ENCODE results near the gene EEF2KMT. TPM values are rescaled to one million over a fixed set of nuclear protein-coding genes. Genes with fewer than 3 reads are reported as not detected.

The EEF2KMT gene
- total and polyA plus RNA-seq, 9 of the 15 experiments (the other 6 are each of a cell fraction or from before 2014, with no cell fraction given), result 4.2 to 22.7 (median 12.8) TPM

DNA sequence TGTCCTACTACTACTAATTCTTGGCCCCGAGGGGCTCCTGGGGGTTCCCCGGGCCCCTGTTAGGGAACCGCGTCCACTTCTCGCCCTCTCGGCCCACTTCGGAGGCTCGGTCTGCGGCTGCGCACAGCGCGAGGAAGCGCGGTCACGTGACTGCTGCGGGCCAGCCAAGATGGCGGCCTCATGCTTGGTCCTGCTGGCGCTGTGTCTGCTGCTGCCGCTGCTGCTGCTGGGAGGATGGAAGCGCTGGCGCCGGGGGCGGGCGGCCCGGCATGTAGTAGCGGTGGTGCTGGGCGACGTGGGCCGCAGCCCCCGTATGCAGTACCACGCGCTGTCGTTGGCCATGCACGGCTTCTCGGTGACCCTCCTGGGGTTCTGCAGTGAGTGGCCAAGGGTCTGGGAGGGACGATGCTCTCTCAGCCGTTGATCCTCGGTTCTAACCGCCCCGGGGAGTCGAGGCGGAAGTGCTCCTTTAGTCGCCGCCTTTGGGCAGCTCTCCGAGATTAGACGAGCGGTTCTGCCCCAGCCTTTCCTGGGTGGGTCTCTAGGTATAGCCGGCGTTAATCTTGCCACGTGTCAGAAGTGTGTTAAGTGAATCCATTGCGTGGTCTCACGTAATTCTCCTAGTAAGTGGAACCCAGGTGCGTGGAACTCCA, 25.8 kb downstream of the EEF2KMT start, which contains the start of gene ALG1 (continued):
- TF ChIP-seq TOE1 (IDR thresholded peaks at IDR 0.05; ENCODE audit: borderline replicate concordance) (peak; percentile 100), TOE1 (CRISPR knock-in tag; IDR thresholded peaks at IDR 0.05; ENCODE audit: borderline replicate concordance, low read depth) (no peak), SREBF2 (CRISPR knock-in tag; IDR thresholded peaks at IDR 0.05) (no peak), SRSF9 (IDR thresholded peaks at IDR 0.05; ENCODE audit: borderline replicate concordance, low read depth, low read length) (no peak), MTA1 (IDR thresholded peaks at IDR 0.05; ENCODE audit: borderline replicate concordance) (no peak), ZNF217 (CRISPR knock-in tag; IDR thresholded peaks at IDR 0.05) (no peak), SP2 (IDR thresholded peaks at IDR 0.05; ENCODE audit: extremely low read depth, low read depth, low read length, poor library complexity, severe bottlenecking) (no peak), MCM7 (IDR thresholded peaks at IDR 0.05) (no peak), ELF4 (CRISPR knock-in tag; IDR thresholded peaks at IDR 0.05) (no peak), RBM15 (IDR thresholded peaks at IDR 0.05; ENCODE audit: insufficient read depth, low read length) (no peak), NFIC (IDR thresholded peaks at IDR 0.05) (peak; percentile 56), ZNF695 (CRISPR knock-in tag; IDR thresholded peaks at IDR 0.05) (no peak), LEF1 (IDR thresholded peaks at IDR 0.05) (no peak), ZNF197 (CRISPR knock-in tag; IDR thresholded peaks at IDR 0.05; ENCODE audit: low read depth) (no peak)
- TF ChIP-seq, protein P1, sequence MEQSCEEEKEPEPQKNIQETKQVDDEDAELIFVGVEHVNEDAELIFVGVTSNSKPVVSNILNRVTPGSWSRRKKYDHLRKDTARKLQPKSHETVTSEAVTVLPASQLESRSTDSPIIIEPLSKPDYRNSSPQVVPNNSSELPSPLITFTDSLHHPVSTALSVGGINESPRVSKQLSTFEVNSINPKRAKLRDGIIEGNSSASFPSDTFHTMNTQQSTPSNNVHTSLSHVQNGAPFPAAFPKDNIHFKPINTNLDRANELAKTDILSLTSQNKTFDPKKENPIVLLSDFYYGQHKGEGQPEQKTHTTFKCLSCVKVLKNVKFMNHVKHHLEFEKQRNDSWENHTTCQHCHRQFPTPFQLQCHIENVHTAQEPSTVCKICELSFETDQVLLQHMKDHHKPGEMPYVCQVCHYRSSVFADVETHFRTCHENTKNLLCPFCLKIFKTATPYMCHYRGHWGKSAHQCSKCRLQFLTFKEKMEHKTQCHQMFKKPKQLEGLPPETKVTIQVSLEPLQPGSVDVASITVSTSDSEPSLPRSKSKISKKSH (CRISPR knock-in tag; IDR thresholded peaks at IDR 0.05), result no peak
- TF ChIP-seq, protein P2, sequence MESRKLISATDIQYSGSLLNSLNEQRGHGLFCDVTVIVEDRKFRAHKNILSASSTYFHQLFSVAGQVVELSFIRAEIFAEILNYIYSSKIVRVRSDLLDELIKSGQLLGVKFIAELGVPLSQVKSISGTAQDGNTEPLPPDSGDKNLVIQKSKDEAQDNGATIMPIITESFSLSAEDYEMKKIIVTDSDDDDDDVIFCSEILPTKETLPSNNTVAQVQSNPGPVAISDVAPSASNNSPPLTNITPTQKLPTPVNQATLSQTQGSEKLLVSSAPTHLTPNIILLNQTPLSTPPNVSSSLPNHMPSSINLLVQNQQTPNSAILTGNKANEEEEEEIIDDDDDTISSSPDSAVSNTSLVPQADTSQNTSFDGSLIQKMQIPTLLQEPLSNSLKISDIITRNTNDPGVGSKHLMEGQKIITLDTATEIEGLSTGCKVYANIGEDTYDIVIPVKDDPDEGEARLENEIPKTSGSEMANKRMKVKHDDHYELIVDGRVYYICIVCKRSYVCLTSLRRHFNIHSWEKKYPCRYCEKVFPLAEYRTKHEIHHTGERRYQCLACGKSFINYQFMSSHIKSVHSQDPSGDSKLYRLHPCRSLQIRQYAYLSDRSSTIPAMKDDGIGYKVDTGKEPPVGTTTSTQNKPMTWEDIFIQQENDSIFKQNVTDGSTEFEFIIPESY (CRISPR knock-in tag; IDR thresholded peaks at IDR 0.05), result no peak
- TF ChIP-seq, protein P3, sequence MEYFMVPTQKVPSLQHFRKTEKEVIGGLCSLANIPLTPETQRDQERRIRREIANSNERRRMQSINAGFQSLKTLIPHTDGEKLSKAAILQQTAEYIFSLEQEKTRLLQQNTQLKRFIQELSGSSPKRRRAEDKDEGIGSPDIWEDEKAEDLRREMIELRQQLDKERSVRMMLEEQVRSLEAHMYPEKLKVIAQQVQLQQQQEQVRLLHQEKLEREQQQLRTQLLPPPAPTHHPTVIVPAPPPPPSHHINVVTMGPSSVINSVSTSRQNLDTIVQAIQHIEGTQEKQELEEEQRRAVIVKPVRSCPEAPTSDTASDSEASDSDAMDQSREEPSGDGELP (CRISPR knock-in tag; IDR thresholded peaks at IDR 0.05; ENCODE audit: borderline replicate concordance), result peak; percentile 62; the same call in 1 of the 2 replicates
- TF ChIP-seq, protein P4, sequence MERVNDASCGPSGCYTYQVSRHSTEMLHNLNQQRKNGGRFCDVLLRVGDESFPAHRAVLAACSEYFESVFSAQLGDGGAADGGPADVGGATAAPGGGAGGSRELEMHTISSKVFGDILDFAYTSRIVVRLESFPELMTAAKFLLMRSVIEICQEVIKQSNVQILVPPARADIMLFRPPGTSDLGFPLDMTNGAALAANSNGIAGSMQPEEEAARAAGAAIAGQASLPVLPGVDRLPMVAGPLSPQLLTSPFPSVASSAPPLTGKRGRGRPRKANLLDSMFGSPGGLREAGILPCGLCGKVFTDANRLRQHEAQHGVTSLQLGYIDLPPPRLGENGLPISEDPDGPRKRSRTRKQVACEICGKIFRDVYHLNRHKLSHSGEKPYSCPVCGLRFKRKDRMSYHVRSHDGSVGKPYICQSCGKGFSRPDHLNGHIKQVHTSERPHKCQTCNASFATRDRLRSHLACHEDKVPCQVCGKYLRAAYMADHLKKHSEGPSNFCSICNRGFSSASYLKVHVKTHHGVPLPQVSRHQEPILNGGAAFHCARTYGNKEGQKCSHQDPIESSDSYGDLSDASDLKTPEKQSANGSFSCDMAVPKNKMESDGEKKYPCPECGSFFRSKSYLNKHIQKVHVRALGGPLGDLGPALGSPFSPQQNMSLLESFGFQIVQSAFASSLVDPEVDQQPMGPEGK (CRISPR knock-in tag; IDR thresholded peaks at IDR 0.05; ENCODE audit: borderline replicate concordance), result no peak

All from K562 (cell line).